NCI-H2107 treated with DMSO at 0.1 percent for 48 hours (cell line): Measurements from ENCODE around the gene THSD7B.

ENCODE experiments used
- DNase-seq: peaks from one replicate; lab custom pipeline; 2025; ENCODE audit not compliant: unreplicated experiment; lab: John Stamatoyannopoulos, UW

The THSD7B gene

DNA sequence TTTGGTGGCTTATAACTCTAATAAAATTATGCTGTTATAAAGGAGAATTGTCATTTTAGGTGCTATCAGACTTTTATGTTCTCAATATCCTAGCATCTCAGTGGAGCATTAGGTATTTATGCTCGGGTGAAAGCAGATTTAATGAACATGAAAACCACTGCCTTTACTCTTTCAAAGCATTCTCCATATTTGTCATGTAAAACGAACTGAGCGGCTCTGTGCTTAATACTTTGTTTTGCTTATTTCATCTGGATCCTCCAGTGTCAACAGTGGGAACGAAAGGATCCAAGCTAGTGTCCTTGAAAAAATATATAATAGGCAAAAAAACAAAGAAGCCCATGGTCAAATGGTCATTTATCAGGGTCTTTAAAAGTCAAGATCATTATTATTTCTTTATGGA lies 53.5 kb downstream of the THSD7B start:
- DNase-seq: no peak

GRCh38 chr2:136823291-136823690 lies 57.9 kb downstream of the THSD7B start:
- no peak for DNase-seq

DNA sequence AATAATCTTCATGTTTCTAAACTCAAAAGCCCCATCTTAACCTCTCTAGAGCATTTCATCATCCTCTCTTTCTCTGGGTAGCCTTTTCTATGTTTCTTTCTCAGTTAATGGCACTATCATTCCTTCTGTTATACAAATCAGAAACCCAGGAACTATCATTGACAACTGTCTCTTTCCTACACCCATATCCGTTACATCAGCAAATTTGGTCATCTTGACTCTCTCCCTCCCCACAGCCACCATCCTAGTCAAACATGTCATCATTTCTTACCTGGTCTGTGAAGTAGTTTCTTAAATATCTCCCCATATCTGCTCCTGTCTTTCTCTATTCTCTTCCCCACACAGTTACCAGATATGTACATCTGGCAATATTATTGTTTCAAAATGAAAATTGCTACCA lies 62.8 kb downstream of the THSD7B start:
- no peak for DNase-seq

DNA sequence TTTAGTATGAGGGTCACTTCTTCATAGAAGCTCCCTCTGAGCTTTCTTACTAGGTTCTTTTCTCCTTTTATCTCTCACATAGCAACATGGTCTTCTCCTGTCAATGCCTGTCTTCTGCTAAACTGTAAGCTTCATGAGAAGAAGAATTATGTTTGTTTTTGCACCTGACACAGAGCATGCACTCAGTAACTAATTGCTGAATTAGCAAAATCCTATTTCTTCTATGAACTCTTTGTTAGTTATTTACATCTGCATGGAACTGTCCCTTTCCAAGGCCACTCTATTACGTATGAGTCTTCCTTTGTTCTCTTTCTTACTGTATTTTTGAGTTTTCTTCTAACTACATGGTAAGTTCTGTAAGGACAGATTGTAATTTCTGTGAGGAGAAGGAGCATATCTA lies 63.4 kb downstream of the THSD7B start:
- no peak for DNase-seq

- no peak for DNase-seq
These were observed 79.2 kb downstream of the THSD7B start for GRCh38 chr2:136844546-136844945.

DNA sequence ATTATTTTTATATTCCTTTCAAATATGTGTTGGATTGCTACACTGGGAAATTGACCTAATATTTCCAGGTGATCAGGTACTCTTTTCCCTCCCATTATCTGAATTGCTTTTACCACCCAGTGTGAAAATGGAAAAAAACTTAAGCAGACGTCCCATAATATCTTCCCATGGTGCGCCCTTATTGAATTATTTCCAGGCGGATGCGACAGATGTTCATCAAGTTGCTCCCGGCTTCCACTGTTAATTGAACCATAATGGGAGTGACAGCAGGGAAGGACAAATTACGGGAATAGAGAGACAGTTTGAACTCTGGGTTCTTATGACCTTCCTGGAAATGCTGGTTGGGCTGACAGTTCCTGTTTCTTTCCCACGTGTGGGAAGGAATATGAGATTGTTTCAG lies 93.3 kb downstream of the THSD7B start:
- no peak for DNase-seq

DNA sequence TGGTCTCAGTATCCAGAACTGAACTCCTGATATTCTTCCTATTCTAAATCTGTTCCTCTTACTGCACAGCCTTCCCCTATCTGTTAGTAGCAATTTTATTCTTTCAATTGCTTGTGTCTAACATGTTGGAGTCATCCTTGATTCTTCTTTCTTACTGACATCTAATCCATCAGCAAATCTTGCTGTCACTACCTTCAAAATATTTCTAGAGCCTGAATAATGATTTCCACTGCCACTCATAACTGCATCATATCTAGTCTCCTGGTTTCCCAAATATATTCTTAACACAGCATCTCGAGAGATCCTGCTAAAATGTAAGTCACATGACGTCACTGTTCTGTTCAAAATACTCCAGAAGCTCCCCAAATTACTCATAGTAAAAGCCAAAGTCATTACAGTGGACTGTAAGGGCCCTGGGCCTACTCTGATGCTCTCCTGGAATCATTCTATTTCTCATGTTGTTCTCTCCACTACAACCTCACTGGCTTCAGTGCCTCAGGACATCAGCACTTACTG lies 95.2 kb downstream of the THSD7B start:
- DNase-seq: no peak

DNA sequence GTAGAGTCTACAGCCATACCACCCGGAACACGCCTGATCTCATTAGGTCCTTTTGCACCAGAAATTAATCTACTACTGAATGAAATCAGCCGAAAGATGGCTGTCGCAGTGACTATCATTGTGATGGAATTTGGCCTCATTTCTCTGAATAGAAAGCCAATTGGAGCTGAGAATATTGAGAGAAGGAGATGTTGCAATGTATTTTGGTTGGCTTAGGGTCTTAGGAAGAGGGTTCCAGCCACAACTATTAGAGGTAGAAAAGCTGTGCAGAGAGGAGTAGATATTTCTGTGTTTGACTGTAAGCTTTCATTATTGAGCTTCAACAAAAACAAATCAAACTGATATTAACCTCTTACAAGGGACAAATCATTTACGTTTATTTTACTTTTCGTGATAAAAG lies 98.1 kb downstream of the THSD7B start:
- no peak for DNase-seq

- DNase-seq: no peak
These were observed 98.5 kb downstream of the THSD7B start for GRCh38 chr2:136863874-136864273.

DNA sequence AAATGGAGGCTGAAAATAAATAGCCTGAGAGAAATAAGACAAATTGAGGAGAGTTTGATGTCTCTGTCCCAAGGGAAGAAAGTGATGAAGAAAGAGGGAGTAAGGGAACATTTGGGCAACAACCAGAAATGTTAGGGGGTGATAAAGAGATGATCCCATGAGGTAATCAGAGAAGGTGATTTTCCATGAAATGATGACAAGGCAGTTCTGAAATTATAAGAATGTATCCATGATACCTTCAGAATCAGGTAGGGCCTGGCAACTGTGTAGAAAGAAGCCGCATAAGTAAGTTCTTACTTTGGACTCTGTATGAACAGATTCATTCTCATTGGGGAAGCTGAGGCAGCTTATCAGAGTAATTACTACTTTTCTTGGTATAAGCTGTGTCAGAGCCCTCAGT lies 106.1 kb downstream of the THSD7B start:
- DNase-seq: no peak

DNA sequence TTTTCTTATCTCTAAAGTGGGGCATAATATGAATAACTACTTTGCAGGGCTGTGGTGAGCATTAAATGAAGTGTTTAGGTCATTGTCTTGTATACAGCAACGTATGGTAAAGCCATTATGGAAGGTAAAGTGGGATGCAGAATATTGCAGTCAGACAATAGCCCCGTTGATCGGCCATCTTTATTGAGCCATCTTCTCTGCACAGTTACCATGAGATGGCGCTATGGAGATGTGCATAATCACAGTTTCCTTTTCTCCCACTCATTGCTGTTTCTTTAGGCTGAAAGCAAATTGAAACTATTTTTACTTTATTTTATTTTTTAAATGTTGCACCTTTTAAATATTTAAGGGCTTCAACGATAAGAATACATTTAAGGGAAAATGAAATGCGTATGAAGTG lies 108.9 kb downstream of the THSD7B start:
- no peak for DNase-seq

GRCh38 chr2:136891100-136891499 lies 125.8 kb downstream of the THSD7B start:
- no peak for DNase-seq

GRCh38 chr2:136894007-136894634 lies 128.8 kb downstream of the THSD7B start:
- DNase-seq: no peak

- DNase-seq: no peak
These were observed 136.4 kb downstream of the THSD7B start for GRCh38 chr2:136901732-136902131.

GRCh38 chr2:136905779-136906178 lies 140.4 kb downstream of the THSD7B start:
- no peak for DNase-seq

DNA sequence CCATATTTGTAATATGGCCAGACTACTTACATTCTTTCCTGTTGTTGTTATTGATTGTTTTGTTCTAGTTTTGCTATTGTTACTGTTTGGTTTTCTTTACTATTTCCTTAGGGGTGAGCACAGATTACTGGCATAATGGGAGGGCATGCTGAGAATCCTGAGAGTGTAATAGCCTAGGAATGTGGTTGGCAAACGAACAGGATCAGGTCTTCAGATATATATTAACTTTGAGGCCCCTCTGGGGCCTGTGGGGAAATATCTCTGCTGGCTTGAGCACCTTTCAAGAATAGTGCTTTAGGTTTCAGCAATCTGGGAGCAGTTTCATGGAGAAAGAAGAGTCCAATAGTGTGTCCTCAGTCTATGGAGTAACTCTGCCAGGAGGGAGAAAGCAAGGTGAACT lies 144.4 kb downstream of the THSD7B start:
- DNase-seq: no peak

GRCh38 chr2:136916131-136916530 lies 150.8 kb downstream of the THSD7B start:
- DNase-seq: no peak

DNA sequence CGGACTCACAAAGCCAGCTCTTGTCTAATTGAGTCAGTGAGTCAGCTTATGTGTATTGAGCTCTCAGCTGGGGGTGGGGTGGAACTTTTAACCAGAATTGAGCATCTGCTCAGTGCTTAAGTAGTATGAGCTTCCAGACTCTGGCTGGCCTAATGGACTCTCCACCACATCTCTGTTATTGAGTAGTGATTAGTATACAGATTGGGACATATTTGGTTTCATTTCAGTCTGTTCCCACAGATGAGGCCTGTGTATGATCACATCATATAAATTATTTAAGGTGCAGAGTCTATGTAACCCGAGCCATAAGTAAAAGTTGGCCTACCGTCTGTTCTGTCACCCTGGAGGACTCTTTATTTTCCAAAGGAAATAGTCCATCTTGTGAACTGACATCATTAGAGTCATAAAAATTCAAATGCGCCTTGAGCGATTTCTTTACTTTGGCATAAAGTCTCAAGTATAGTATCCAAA lies 152.1 kb downstream of the THSD7B start:
- DNase-seq: no peak

- no peak for DNase-seq
These were observed 154.3 kb downstream of the THSD7B start for GRCh38 chr2:136919682-136920081.

DNA sequence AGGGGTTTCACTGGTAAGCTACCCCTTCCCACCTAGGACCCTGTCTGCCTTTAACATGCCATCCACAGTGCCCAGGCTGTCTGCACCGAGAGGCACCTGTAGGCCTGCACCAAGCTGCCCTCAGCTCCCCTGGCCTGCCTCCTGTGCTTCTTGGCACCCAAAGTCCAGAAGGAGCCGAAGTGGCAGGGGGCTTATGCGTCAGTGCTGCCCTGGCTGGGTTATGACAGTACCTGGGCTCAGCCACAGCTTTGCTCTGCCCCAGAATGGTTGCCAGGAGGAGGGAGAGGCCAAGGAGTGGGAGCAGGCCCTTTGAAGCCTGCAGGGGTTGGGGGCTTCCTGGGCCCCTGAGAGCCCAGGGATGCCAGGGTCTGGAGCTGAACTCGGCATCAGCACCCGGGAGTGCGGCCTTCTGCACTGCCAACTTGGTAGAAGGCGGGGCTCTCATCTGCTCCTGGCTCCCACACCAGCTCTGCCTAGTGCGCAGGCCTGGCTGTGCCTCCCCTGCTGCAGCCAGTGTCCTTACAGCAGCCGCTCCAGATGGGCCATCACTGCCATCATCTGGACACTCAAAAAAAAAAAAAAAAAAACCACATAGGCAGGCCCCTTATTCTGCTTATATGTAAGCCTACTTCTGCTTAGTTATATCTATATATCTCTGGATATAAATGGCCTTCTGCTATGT lies 155.4 kb downstream of the THSD7B start:
- no peak for DNase-seq

GRCh38 chr2:136927156-136927555 lies 161.8 kb downstream of the THSD7B start:
- DNase-seq: no peak

GRCh38 chr2:136929531-136929930 lies 164.2 kb downstream of the THSD7B start:
- no peak for DNase-seq

DNA sequence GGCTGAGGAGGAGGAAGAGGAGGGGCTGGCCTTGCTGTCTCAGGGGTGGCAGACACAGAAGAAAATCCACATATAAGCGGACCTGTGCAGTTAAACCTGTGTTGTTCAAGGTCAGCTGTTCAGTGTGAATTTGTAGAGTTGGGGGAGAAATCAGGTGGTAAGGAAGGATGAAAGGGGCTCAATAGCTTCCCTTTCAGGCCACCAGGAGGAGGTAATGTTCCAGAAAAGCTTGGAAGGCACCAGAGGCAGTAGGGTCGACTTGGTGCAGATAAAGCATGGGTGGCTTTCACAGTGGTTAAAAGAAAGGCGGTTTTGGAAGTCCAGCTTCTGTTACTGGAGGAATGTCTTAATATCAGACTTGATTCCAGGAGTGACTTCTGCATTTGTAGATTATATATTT lies 167.4 kb downstream of the THSD7B start:
- DNase-seq: no peak
